IMR-90 (cell line): Measurements from ENCODE around the gene ANKFY1. TPM values are rescaled to one million over a fixed set of nuclear protein-coding genes. Genes with fewer than 3 reads are reported as not detected.

Source experiments
- ATAC-seq: fragments of 200-7000 bp; cut with Tn5 transposase; 2 replicates; pipeline ENCODE4 v1.9.1; 2020; ENCODE audit warnings: low read depth, mild to moderate bottlenecking, moderate library complexity
- BruUV-seq: library from RNA; stranded (reverse); fragments of 400-500 nt; replicated peaks from 2 replicates; lab custom pipeline; 2021; lab: Mats Ljungman, UMichigan
- CTCF ChIA-PET: fragments of 300-600 bp; formaldehyde crosslinking; extraction: SDS; loops from one replicate; lab custom pipeline; 2021; ENCODE audit warnings: antibody characterized with exemption; lab: Yijun Ruan, JAX
- POLR2A ChIA-PET: fragments of 300-600 bp; sonication (Branson Sonifier 250); formaldehyde crosslinking; loops from one replicate; lab custom pipeline; 2022; ENCODE audit warnings: antibody characterized with exemption; ENCODE audit not compliant: unreplicated experiment; lab: Charles Lee
- DNase-seq: peaks from one replicate; pipeline ENCODE4 v3.0.0; 2013
- H2AFZ ChIP-seq: replicated peaks from 2 replicates; pipeline ENCODE3; 2013; ENCODE audit warnings: low read length, mild to moderate bottlenecking; ENCODE audit not compliant: poor library complexity
- H2AK5ac ChIP-seq: 2 replicates; pipeline ENCODE4 v1.6.1; 2013; ENCODE audit warnings: low read depth, low read length, inconsistent platforms
- H2AK9ac ChIP-seq: replicated peaks from 2 replicates; pipeline ENCODE3; 2013; ENCODE audit warnings: mild to moderate bottlenecking, low read depth, low read length, moderate library complexity; ENCODE audit not compliant: poor library complexity
- H2BK120ac ChIP-seq: 2 replicates; pipeline ENCODE4 v1.6.1; 2013; ENCODE audit warnings: low read depth, low read length, inconsistent platforms
- H2BK15ac ChIP-seq: 3 replicates; pipeline ENCODE4 v1.6.1; 2013; ENCODE audit warnings: low read depth, low read length, inconsistent platforms
- H2BK20ac ChIP-seq: 2 replicates; pipeline ENCODE4 v1.6.1; 2013; ENCODE audit warnings: low read depth, mild to moderate bottlenecking, inconsistent platforms, low read length, moderate library complexity
- H2BK5ac ChIP-seq: 2 replicates; pipeline ENCODE4 v1.6.1; 2013; ENCODE audit warnings: mild to moderate bottlenecking, low read depth, low read length, inconsistent platforms; ENCODE audit not compliant: poor library complexity, severe bottlenecking
- H3K14ac ChIP-seq: replicated peaks from 2 replicates; pipeline ENCODE4 v1.6.1; 2013; ENCODE audit warnings: low read depth, low read length, inconsistent platforms
- H3K18ac ChIP-seq: 2 replicates; pipeline ENCODE4 v1.6.1; 2013; ENCODE audit warnings: low read depth, low read length, control low read depth
- H3K23ac ChIP-seq: 2 replicates; pipeline ENCODE4 v1.6.1; 2013; ENCODE audit warnings: low read depth, low read length, inconsistent platforms
- H3K27ac ChIP-seq: 2 replicates; pipeline ENCODE4 v1.5.1; 2013; ENCODE audit warnings: mild to moderate bottlenecking, control low read depth, low read length; ENCODE audit not compliant: insufficient read depth
- H3K27me3 ChIP-seq: 2 replicates; pipeline ENCODE4 v1.6.1; 2013; ENCODE audit warnings: low read length; ENCODE audit not compliant: control insufficient read depth, insufficient read depth
- H3K36me3 ChIP-seq: 2 replicates; pipeline ENCODE4 v1.6.1; 2013; ENCODE audit warnings: low read length, mixed read lengths; ENCODE audit not compliant: control insufficient read depth, insufficient read depth
- H3K4ac ChIP-seq: 2 replicates; pipeline ENCODE4 v1.6.1; 2013; ENCODE audit warnings: low read depth, low read length, inconsistent platforms
- H3K4me1 ChIP-seq: 2 replicates; pipeline ENCODE4 v1.6.1; 2013; ENCODE audit warnings: low read length, mixed read lengths; ENCODE audit not compliant: control insufficient read depth, insufficient read depth
- H3K4me2 ChIP-seq: 2 replicates; pipeline ENCODE4 v1.6.1; 2013; ENCODE audit warnings: low read depth, mild to moderate bottlenecking, control low read depth, low read length, moderate library complexity
- H3K4me3 ChIP-seq: 2 replicates; pipeline ENCODE4 v1.5.1; 2013; ENCODE audit warnings: low read depth, mild to moderate bottlenecking, control low read depth, low read length, moderate library complexity; ENCODE audit not compliant: insufficient read depth
- H3K56ac ChIP-seq: 2 replicates; pipeline ENCODE4 v1.6.1; 2013; ENCODE audit warnings: low read length, inconsistent platforms; ENCODE audit not compliant: insufficient read depth; ENCODE audit errors: extremely low read depth
- H3K79me1 ChIP-seq, 2 experiments: 2 replicates each; pipeline ENCODE4 v1.6.1; 2013; ENCODE audit warnings: low read length in 2 of 2, inconsistent platforms in 1 of 2, low read depth in 1 of 2
- H3K9ac ChIP-seq: 2 replicates; pipeline ENCODE4 v1.6.1; 2013; ENCODE audit warnings: low read depth, low read length, control low read depth
- H3K9me1 ChIP-seq: 2 replicates; pipeline ENCODE4 v1.6.1; 2013; ENCODE audit warnings: low read length, inconsistent platforms; ENCODE audit not compliant: insufficient read depth
- H3K9me3 ChIP-seq: 2 replicates; pipeline ENCODE4 v1.6.1; 2013; ENCODE audit warnings: low read length; ENCODE audit not compliant: control insufficient read depth, insufficient read depth
- H4K20me1 ChIP-seq: 2 replicates; pipeline ENCODE4 v1.6.1; 2013; ENCODE audit warnings: low read length, inconsistent platforms; ENCODE audit not compliant: insufficient read depth
- H4K5ac ChIP-seq: 2 replicates; pipeline ENCODE4 v1.6.1; 2013; ENCODE audit warnings: mild to moderate bottlenecking, low read depth, low read length, control low read depth
- H4K8ac ChIP-seq, 2 experiments: 2 replicates each; pipeline ENCODE4 v1.6.1; 2013; ENCODE audit warnings: low read depth in 2 of 2, low read length in 2 of 2, control low read depth in 1 of 2, inconsistent platforms in 1 of 2
- H4K91ac ChIP-seq: 2 replicates; pipeline ENCODE4 v1.6.1; 2013; ENCODE audit warnings: low read depth, low read length, inconsistent platforms; ENCODE audit not compliant: insufficient read depth
- BHLHE40 ChIP-seq: fragments of 150-350 bp; IDR thresholded peaks from 2 replicates; pipeline ENCODE4 v1.6.1; 2016; ENCODE audit warnings: mild to moderate bottlenecking, low read depth, low read length
- CEBPB ChIP-seq: IDR thresholded peaks from 2 replicates; pipeline ENCODE4 v1.6.1; 2012; ENCODE audit warnings: low read depth, low read length, improper control_type of control experiment
- FOS ChIP-seq: fragments of 150-350 bp; IDR thresholded peaks from 2 replicates; pipeline ENCODE4 v1.6.1; 2016; ENCODE audit warnings: low read depth, low read length
- MAFK ChIP-seq: IDR thresholded peaks from 2 replicates; pipeline ENCODE4 v1.6.1; 2012; ENCODE audit warnings: low read depth, low read length, improper control_type of control experiment
- MAZ ChIP-seq: IDR thresholded peaks from 2 replicates; pipeline ENCODE4 v1.6.1; 2012; ENCODE audit warnings: low read depth, mild to moderate bottlenecking, low read length, improper control_type of control experiment, moderate library complexity, borderline replicate concordance
- MXI1 ChIP-seq: IDR thresholded peaks from 2 replicates; pipeline ENCODE4 v1.6.1; 2012; ENCODE audit warnings: low read depth, mild to moderate bottlenecking, low read length, moderate library complexity, borderline replicate concordance
- RAD21 ChIP-seq: IDR thresholded peaks from 2 replicates; pipeline ENCODE4 v1.6.1; 2012; ENCODE audit warnings: low read length, improper control_type of control experiment
- RFX5 ChIP-seq: IDR thresholded peaks from 2 replicates; pipeline ENCODE4 v1.8.0; 2012; ENCODE audit warnings: low read depth, mild to moderate bottlenecking, low read length, moderate library complexity
- SMC3 ChIP-seq: fragments of 150-350 bp; IDR thresholded peaks from 2 replicates; pipeline ENCODE4 v1.6.1; 2016; ENCODE audit warnings: low read depth, mild to moderate bottlenecking, antibody characterized with exemption, low read length, moderate library complexity
- USF2 ChIP-seq: fragments of 150-350 bp; IDR thresholded peaks from 2 replicates; pipeline ENCODE4 v1.6.1; 2017; ENCODE audit warnings: mild to moderate bottlenecking, antibody characterized with exemption, low read length, low read depth
- WGBS, 2 experiments: methylation state at CpG; one replicate each; pipeline versions ENCODE4 v1.1.5 to v1.1.7; 2013; ENCODE audit warnings: missing lambda C conversion rate in 2 of 2; ENCODE audit not compliant: insufficient read length in 1 of 2; ENCODE audit errors: extremely low coverage in 2 of 2; 5-methylcytosine and 5-hydroxymethylcytosine counted together
- dilution Hi-C: fragments of 300-500 bp; cut with HindIII; formaldehyde crosslinking; loops from one replicate; pipeline ENCODE4 v1.14.3; 2018; ENCODE audit warnings: low sequenced_read_pairs; ENCODE audit not compliant: unreplicated experiment
- in situ Hi-C: fragments of 300-500 bp; cut with MboI; formaldehyde crosslinking; loops from 3 replicates; pipeline ENCODE4 v1.14.3; 2019; ENCODE audit warnings: low sequenced_read_pairs, inconsistent platforms, mixed read lengths
- intact Hi-C: fragments of 100-400 bp; cut with micrococcal nuclease; formaldehyde crosslinking; loops from 2 replicates; pipeline ENCODE4 v1.10.0; 2022
- microRNA-seq, 2 experiments: library from miRNA; stranded (forward) in 1 of 2; unstranded in 1 of 2; fragments of 10-50 nt in 1 of 2; fragments of <30 nt in 1 of 2; gene quantifications in 1 of 2; microRNA quantifications in 1 of 2; one replicate each; pipeline versions ENCODE3 to v1.1.0; 2013 to 2020; ENCODE audit not compliant: insufficient read depth in 1 of 2, insufficient read length in 1 of 2, unreplicated experiment in 1 of 2
- polyA plus RNA-seq, 3 experiments: library from polyadenylated mRNA; depleted of rRNA; stranded (reverse); fragments of >200 nt; gene quantifications; 2 replicates each; pipeline ENCODE4 v1.2.3, GENCODE V29; 2012; ENCODE audit warnings: low replicate concordance in 1 of 3
- small RNA-seq, 5 experiments: library from RNA; depleted of rRNA; stranded (forward); fragments of <200 nt; gene quantifications; one replicate each; pipeline ENCODE3, GENCODE V24; 2012
- total RNA-seq: library from RNA; depleted of rRNA; stranded (reverse); fragments of >200 nt; gene quantifications from 2 replicates; pipeline ENCODE4 v1.2.3, GENCODE V29; 2012; rRNA removed

The ANKFY1 gene
- total and polyA plus RNA-seq, 2 of the 4 experiments (the other 2 are of a cell fraction) = 32.3 to 48.9 TPM

- H3K4me2 ChIP-seq = no peak overlapping the region
- ChIA-PET POLR2A (no interaction called here), CTCF (no interaction called here)
- ATAC-seq (no peak), DNase-seq (no peak)
- TF ChIP-seq FOS (no peak), MXI1 (no peak), MAZ (no peak), MAFK (no peak), CEBPB (no peak), BHLHE40 (no peak), SMC3 (no peak), RFX5 (no peak), RAD21 (no peak), USF2 (no peak)
- no peaks in the 10 kb centered on the region for H3K27me3 ChIP-seq
- H3K18ac ChIP-seq = no peak overlapping the region
- H2BK5ac ChIP-seq = no peak overlapping the region
- no peak overlapping the region for H4K8ac ChIP-seq
- no peak overlapping the region for H3K4me3 ChIP-seq
- H2AK5ac ChIP-seq = no peak overlapping the region
- dilution Hi-C loops = no loop called here
- peaks cover 8 to 74% of the 10 kb centered on the region in 2 experiments; a peak in 3 of 4 replicates for H3K79me1 ChIP-seq
- H4K91ac ChIP-seq = no peak overlapping the region
- no peak overlapping the region for H2BK120ac ChIP-seq
- H2BK20ac ChIP-seq = no peak overlapping the region
- no TSS peak for BruUV-seq
- H2AFZ ChIP-seq = no peak overlapping the region
- peaks cover 9% of the 10 kb centered on the region; the same call in 1 of the 2 replicates for H4K20me1 ChIP-seq
- H4K5ac ChIP-seq = no peak overlapping the region
- H3K27ac ChIP-seq = no peak overlapping the region
- WGBS, 2 experiments = no CpG with 5 or more reads among the region's 4 CpGs
- in situ Hi-C loops = no loop called here
- H3K23ac ChIP-seq = no peak overlapping the region
- peaks cover 7% of the 10 kb centered on the region for H3K4me1 ChIP-seq
- H3K4ac ChIP-seq = no peak overlapping the region
- intact Hi-C loops = no loop called here
- H3K56ac ChIP-seq = no peak overlapping the region
- H3K9me1 ChIP-seq = peaks cover 14% of the 10 kb centered on the region
- H2AK9ac ChIP-seq = no peak overlapping the region
- no peak overlapping the region for H2BK15ac ChIP-seq
- no peaks in the 10 kb centered on the region for H3K9me3 ChIP-seq
- no peak overlapping the region for H3K14ac ChIP-seq
- H3K36me3 ChIP-seq = peaks cover 38% of the 10 kb centered on the region
- no peak overlapping the region for H3K9ac ChIP-seq
These were observed 147.3 kb downstream of the ANKFY1 start for GRCh38 chr17:4116516-4116915.

Small RNA genes within 50 kb of the gene (microRNA-seq; reads per million reads assigned to microRNA genes)
- gene RF00019 (ENCODE audit: insufficient read depth, insufficient read length) = not detected

Small RNA genes within 50 kb of the gene (small RNA-seq; reads per million reads assigned to genes)
- 0 reads per million in 5 experiments for gene RF00019

Other genes with a start within 250 kb of the ANKFY1 start
- 32.2 and 34.4 TPM in 2 replicates for gene ZZEF1, start 120.9 kb downstream of the ANKFY1 start, total RNA-seq
- 11.4 and 13.3 TPM in 2 replicates for gene ZZEF1, start 120.9 kb downstream of the ANKFY1 start, polyA plus RNA-seq (2012; rRNA removed)
- gene CYB5D2, start 120.8 kb downstream of the ANKFY1 start, total RNA-seq = 14.7 and 15.2 TPM in 2 replicates
- gene CYB5D2, start 120.8 kb downstream of the ANKFY1 start, polyA plus RNA-seq (2012; rRNA removed) = 22.2 and 23.6 TPM in 2 replicates
- gene UBE2G1, start 102.7 kb upstream of the ANKFY1 start, total RNA-seq = 26.3 and 37.5 TPM in 2 replicates
- gene UBE2G1, start 102.7 kb upstream of the ANKFY1 start, polyA plus RNA-seq (2012; rRNA removed) = 26.6 and 28.9 TPM in 2 replicates
- gene SPNS3, start 170.0 kb upstream of the ANKFY1 start, total RNA-seq = 0.18 TPM in 1 of 2 replicates, not detected in the other
- gene SPNS3, start 170.0 kb upstream of the ANKFY1 start, polyA plus RNA-seq (2012; rRNA removed) = not detected in 2 replicates
- under 0.01 TPM in 1 of 2 replicates, not detected in the other for gene SPNS2, start 234.9 kb upstream of the ANKFY1 start, total RNA-seq
- not detected in 2 replicates for gene SPNS2, start 234.9 kb upstream of the ANKFY1 start, polyA plus RNA-seq (2012; rRNA removed)